Tibial nerve (tissue), 4 donors: ENCODE measurements around the gene LRRTM4. TPM values are rescaled to one million over a fixed set of nuclear protein-coding genes. Genes with fewer than 3 reads are reported as not detected.
"Not testable (repeated sequence)": the region's sequence is repeated elsewhere in the genome, so short reads cannot be mapped to it uniquely, and the experiment has no call there.

Source experiments
- DNase-seq, 2 donors: peaks; one replicate each; pipeline ENCODE4 v3.0.0-alpha.2; 2019; ENCODE audit warnings: low spot score in 2 of 2
- H3K27ac ChIP-seq, 4 donors: fragments of 200-600 bp; sonication (generic) in 3 of 4; one replicate each; pipeline ENCODE4 v1.5.1; 2017 to 2019; ENCODE audit warnings: mild to moderate bottlenecking in 1 of 4
- H3K27me3 ChIP-seq, 2 donors: fragments of 200-600 bp; sonication (generic) in 1 of 2; one replicate each; pipeline versions ENCODE4 v1.5.1 to v1.6.0; 2017 to 2019
- H3K36me3 ChIP-seq, 3 donors: fragments of 200-600 bp; sonication (generic); one replicate each; pipeline ENCODE4 v1.5.1; 2018 to 2019
- H3K4me1 ChIP-seq, 4 donors: fragments of 200-600 bp; sonication (generic) in 3 of 4; one replicate each; pipeline ENCODE4 v1.5.1; 2017 to 2019
- H3K4me3 ChIP-seq, 4 donors: fragments of 200-600 bp; sonication (generic) in 3 of 4; one replicate each; pipeline ENCODE4 v1.5.1; 2017 to 2019; ENCODE audit warnings: mild to moderate bottlenecking in 1 of 4, moderate library complexity in 1 of 4
- H3K9me3 ChIP-seq, 4 donors: fragments of 200-600 bp; sonication (generic) in 3 of 4; one replicate each; pipeline ENCODE4 v1.5.1; 2017 to 2019
- CTCF ChIP-seq, 5 experiments: fragments of 200-600 bp in 3 of 5; fragments of 450-650 bp in 2 of 5; sonication (generic) in 3 of 5; IDR thresholded peaks; one replicate each; pipeline ENCODE4 v1.5.1; 2016 to 2019; ENCODE audit warnings: antibody characterized with exemption in 5 of 5, mild to moderate bottlenecking in 3 of 5, moderate library complexity in 2 of 5
- EP300 ChIP-seq, 2 donors: sonication (generic); formaldehyde crosslinking; IDR thresholded peaks; one replicate each; pipeline ENCODE4 v1.6.1; 2017; ENCODE audit warnings: antibody characterized with exemption in 2 of 2, mild to moderate bottlenecking in 1 of 2
- POLR2A ChIP-seq, 2 donors: fragments of 450-650 bp; IDR thresholded peaks; one replicate each; pipeline ENCODE4 v1.6.1; 2017; ENCODE audit warnings: antibody characterized with exemption in 2 of 2, mild to moderate bottlenecking in 2 of 2, moderate library complexity in 2 of 2
- WGBS, 2 donors: methylation state at CpG; one replicate each; pipeline ENCODE4 v1.1.5; 2018; 5-methylcytosine and 5-hydroxymethylcytosine counted together
- total RNA-seq, 4 donors: library from RNA; depleted of rRNA; stranded (reverse); fragments of >200 nt; gene quantifications; one replicate each; pipeline ENCODE4 v1.1.0, GENCODE V29; 2016

Gene LRRTM4
- total RNA-seq, 4 donors from 2014 or later = 2.9 to 8.1 (median 7.6) TPM

GRCh38 chr2:77169426-77169825 lies 352.8 kb downstream of the LRRTM4 start:
- H3K9me3 ChIP-seq = peaks cover 0 to 5% (median 0%) of the 10 kb centered on the region in 4 donors
- no peak for DNase-seq
- no peaks in the 10 kb centered on the region for H3K27me3 ChIP-seq
- no peaks in the 10 kb centered on the region for H3K4me1 ChIP-seq
- TF ChIP-seq CTCF (IDR thresholded peaks at IDR 0.05) = no peak
- TF ChIP-seq EP300 (IDR thresholded peaks at IDR 0.05) = no peak
- TF ChIP-seq POLR2A (IDR thresholded peaks at IDR 0.05) = no peak
- H3K4me3 ChIP-seq = no peak overlapping the region
- no peak overlapping the region for H3K27ac ChIP-seq
- 72 to 73% methylated on average over 2 of the region's 2 CpGs for WGBS, 2 donors
- no peaks in the 10 kb centered on the region for H3K36me3 ChIP-seq

GRCh38 chr2:77164021-77164420 lies 358.2 kb downstream of the LRRTM4 start:
- not testable (repeated sequence) for H3K27me3 ChIP-seq, H3K4me3 ChIP-seq, DNase-seq, H3K4me1 ChIP-seq, H3K27ac ChIP-seq, H3K36me3 ChIP-seq
- peaks cover 0 to 15% (median 0%) of the 10 kb centered on the region in 4 donors for H3K9me3 ChIP-seq

GRCh38 chr2:77161009-77161408 lies 361.2 kb downstream of the LRRTM4 start:
- Histone ChIP-seq H3K27ac (no peak overlapping the region), H3K36me3 (no peaks in the 10 kb centered on the region), H3K4me1 (no peaks in the 10 kb centered on the region), H3K4me3 (no peak overlapping the region), H3K27me3 (no peaks in the 10 kb centered on the region), H3K9me3 (peaks cover 0 to 9% (median 0%) of the 10 kb centered on the region in 4 donors)
- TF ChIP-seq POLR2A (IDR thresholded peaks at IDR 0.05) = no peak
- TF ChIP-seq EP300 (IDR thresholded peaks at IDR 0.05) = no peak
- no peak for TF ChIP-seq CTCF (IDR thresholded peaks at IDR 0.05)
- no peak for DNase-seq
- WGBS, 2 donors = 90 to 91% methylated on average over 5 of the region's 5 CpGs

GRCh38 chr2:77156599-77156998 lies 365.6 kb downstream of the LRRTM4 start:
- H3K27ac ChIP-seq = no peak overlapping the region
- H3K4me3 ChIP-seq = no peak overlapping the region
- H3K27me3 ChIP-seq = no peaks in the 10 kb centered on the region
- WGBS, 2 donors = 81 to 83% methylated on average over 3 of the region's 3 CpGs
- no peak for TF ChIP-seq POLR2A (IDR thresholded peaks at IDR 0.05)
- TF ChIP-seq EP300 (IDR thresholded peaks at IDR 0.05) = no peak
- no peak for TF ChIP-seq CTCF (IDR thresholded peaks at IDR 0.05)
- H3K4me1 ChIP-seq = no peaks in the 10 kb centered on the region
- no peaks in the 10 kb centered on the region for H3K36me3 ChIP-seq
- peaks cover 0 to under 1% (median 0%) of the 10 kb centered on the region in 4 donors for H3K9me3 ChIP-seq
- no peak for DNase-seq

- 90 to 98% methylated on average over 1 of the region's 1 CpG for WGBS, 2 donors
- no peaks in the 10 kb centered on the region for H3K36me3 ChIP-seq
- no peaks in the 10 kb centered on the region for H3K4me1 ChIP-seq
- no peak for TF ChIP-seq CTCF (IDR thresholded peaks at IDR 0.05)
- TF ChIP-seq POLR2A (IDR thresholded peaks at IDR 0.05) = no peak
- no peak for TF ChIP-seq EP300 (IDR thresholded peaks at IDR 0.05)
- H3K4me3 ChIP-seq = no peak overlapping the region
- no peak for DNase-seq
- no peak overlapping the region for H3K27ac ChIP-seq
- H3K27me3 ChIP-seq = no peaks in the 10 kb centered on the region
- no peaks in the 10 kb centered on the region for H3K9me3 ChIP-seq
These were observed 366.7 kb downstream of the LRRTM4 start for GRCh38 chr2:77155511-77155910.

- no peak for TF ChIP-seq EP300 (IDR thresholded peaks at IDR 0.05)
- no peak for TF ChIP-seq CTCF (IDR thresholded peaks at IDR 0.05)
- H3K27me3 ChIP-seq = no peaks in the 10 kb centered on the region
- DNase-seq = no peak
- no peak overlapping the region for H3K27ac ChIP-seq
- H3K4me3 ChIP-seq = no peak overlapping the region
- no peaks in the 10 kb centered on the region for H3K4me1 ChIP-seq
- H3K9me3 ChIP-seq = peaks cover 0 to 8% (median 0%) of the 10 kb centered on the region in 4 donors
- H3K36me3 ChIP-seq = no peaks in the 10 kb centered on the region
- 93 to 95% methylated on average over 1 of the region's 1 CpG for WGBS, 2 donors
These were observed 372.6 kb downstream of the LRRTM4 start for GRCh38 chr2:77149565-77149964.
